GM12878 (cell line): ENCODE measurements around the gene CDCA8. TPM values are rescaled to one million over a fixed set of nuclear protein-coding genes. Genes with fewer than 3 reads are reported as not detected.

ENCODE experiments used
- ATAC-seq: fragments of 200-7000 bp; cut with Tn5 transposase; 3 replicates; pipeline ENCODE4 v1.9.1; 2020; ENCODE audit warnings: mild to moderate bottlenecking, moderate library complexity
- BruUV-seq: library from RNA; stranded (reverse); fragments of 400-500 nt; replicated peaks from 2 replicates; lab custom pipeline; 2021; lab: Mats Ljungman, UMichigan
- CTCF ChIA-PET: fragments of 300-600 bp; sonication (Branson Sonifier 250); formaldehyde crosslinking; extraction: SDS; loops from one replicate; lab custom pipeline; 2021; ENCODE audit warnings: inconsistent platforms; lab: Yijun Ruan, JAX
- POLR2A ChIA-PET: fragments of 350-600 bp; formaldehyde crosslinking; extraction: SDS; loops from one replicate; lab custom pipeline; 2021; ENCODE audit warnings: inconsistent platforms; lab: Charles Lee
- RAD21 ChIA-PET: fragments of 300-600 bp; sonication (Branson Sonifier 250); formaldehyde crosslinking; loops from one replicate; lab custom pipeline; 2023; ENCODE audit warnings: antibody characterized with exemption; ENCODE audit not compliant: unreplicated experiment; lab: Charles Lee
- SMC1A ChIA-PET: fragments of 300-600 bp; sonication (Branson Sonifier 250); formaldehyde crosslinking; loops from one replicate; lab custom pipeline; 2023; ENCODE audit not compliant: unreplicated experiment, uncharacterized antibody; lab: Charles Lee
- DNase-seq: peaks from one replicate; pipeline ENCODE4 v3.0.0-alpha.2; 2011; ENCODE audit warnings: low read depth, low spot score
- FAIRE-seq: peaks from 3 replicates; lab custom pipeline; 2011; peaks lifted over from hg19 to GRCh38; lab: Jason Lieb, UNC
- H2AFZ ChIP-seq: 2 replicates; pipeline ENCODE4 v1.6.0; 2011; ENCODE audit warnings: low read depth, low read length, control low read depth; ENCODE audit not compliant: control insufficient read depth
- H3K27ac ChIP-seq: 2 replicates; pipeline ENCODE4 v1.5.1; 2011; ENCODE audit warnings: control low read depth; ENCODE audit not compliant: control insufficient read depth, insufficient read depth
- H3K27me3 ChIP-seq, 2 experiments: replicated peaks in 1 of 2; 2 replicates each; pipeline versions ENCODE4 v1.6.0 to v1.6.1; 2011; ENCODE audit warnings: low read length in 1 of 2; ENCODE audit not compliant: control insufficient read depth in 2 of 2, insufficient read depth in 2 of 2
- H3K36me3 ChIP-seq, 2 experiments: 2 replicates each; pipeline ENCODE4 v1.5.1; 2011; ENCODE audit warnings: low read length in 1 of 2; ENCODE audit not compliant: control insufficient read depth in 2 of 2, insufficient read depth in 2 of 2
- H3K4me1 ChIP-seq: 2 replicates; pipeline ENCODE4 v1.6.1; 2011; ENCODE audit warnings: mild to moderate bottlenecking, low read length, moderate library complexity, mixed read lengths; ENCODE audit not compliant: control insufficient read depth, insufficient read depth
- H3K4me2 ChIP-seq: 2 replicates; pipeline ENCODE4 v1.6.0; 2011; ENCODE audit warnings: control low read depth; ENCODE audit not compliant: control insufficient read depth, insufficient read depth
- H3K4me3 ChIP-seq: fragments of 200-600 bp; sonication (generic); 2 replicates; pipeline ENCODE4 v1.5.1; 2016
- H3K79me2 ChIP-seq: 2 replicates; pipeline ENCODE4 v1.6.0; 2011; ENCODE audit warnings: low read length; ENCODE audit not compliant: control insufficient read depth, insufficient read depth
- H3K9ac ChIP-seq: 2 replicates; pipeline ENCODE4 v1.8.0; 2011; ENCODE audit warnings: low read length, control low read depth, mixed read lengths; ENCODE audit not compliant: control insufficient read depth, insufficient read depth
- H3K9me3 ChIP-seq: replicated peaks from 3 replicates; pipeline ENCODE4 v1.5.1; 2011; ENCODE audit warnings: mild to moderate bottlenecking, low read length; ENCODE audit not compliant: control insufficient read depth, insufficient read depth
- H4K20me1 ChIP-seq: 2 replicates; pipeline ENCODE4 v1.6.0; 2011; ENCODE audit not compliant: control insufficient read depth, insufficient read depth
- CTCF ChIP-seq, 3 experiments: IDR thresholded peaks in 2 of 3; conservative IDR thresholded peaks in 1 of 3; 2 replicates each; pipeline ENCODE4 v1.5.1; 2011; ENCODE audit warnings: low read depth in 3 of 3, low read length in 3 of 3, mild to moderate bottlenecking in 3 of 3, control low read depth in 2 of 3, moderate library complexity in 2 of 3, inconsistent platforms in 1 of 3, mixed read lengths in 1 of 3; ENCODE audit not compliant: control insufficient read depth in 2 of 3, insufficient read depth in 1 of 3; ENCODE audit errors: extremely low read depth in 1 of 3
- FOXM1 ChIP-seq: IDR thresholded peaks from 2 replicates; pipeline ENCODE4 v1.6.1; 2012; ENCODE audit warnings: low read depth, mild to moderate bottlenecking, inconsistent platforms, low read length, moderate library complexity
- IRF5 ChIP-seq: fragments of 450-650 bp; IDR thresholded peaks from 2 replicates; pipeline ENCODE4 v1.6.1; 2017; ENCODE audit warnings: borderline replicate concordance
- RBBP5 ChIP-seq: fragments of 200-600 bp; sonication (generic); conservative IDR thresholded peaks from 2 replicates; pipeline ENCODE4 v1.6.1; 2016
- RELB ChIP-seq: fragments of 450-650 bp; IDR thresholded peaks from 2 replicates; pipeline ENCODE4 v1.6.1; 2017; ENCODE audit warnings: low read depth, mild to moderate bottlenecking, moderate library complexity
- TCF3 ChIP-seq: IDR thresholded peaks from 2 replicates; pipeline ENCODE4 v1.6.1; 2012; ENCODE audit warnings: low read depth, mild to moderate bottlenecking, low read length, borderline replicate concordance; ENCODE audit not compliant: insufficient read depth
- WGBS: methylation state at CpG from one replicate; pipeline ENCODE4 v1.1.6; 2016; ENCODE audit warnings: low lambda C conversion rate; ENCODE audit not compliant: insufficient replicate concordance, insufficient coverage; ENCODE audit errors: missing lambda C conversion rate; 5-methylcytosine and 5-hydroxymethylcytosine counted together
- in situ Hi-C: fragments of 300-500 bp; cut with MboI; formaldehyde crosslinking; loops from 9 replicates; pipeline ENCODE4 v1.14.3; 2018; ENCODE audit warnings: mixed read lengths
- intact Hi-C: fragments of 100-400 bp; cut with micrococcal nuclease; formaldehyde crosslinking; loops from one replicate; pipeline ENCODE4 v1.14.2; 2022; ENCODE audit not compliant: unreplicated experiment
- polyA plus RNA-seq, 11 experiments: library from polyadenylated mRNA; depleted of rRNA in 4 of 11; unstranded in 6 of 11; stranded (reverse) in 5 of 11; fragments of >200 nt; fragmentation: Nextera tagmentation in 4 of 11; fragmentation: Illumina TruSeq in 1 of 11; extraction: Ambion mirVana in 4 of 11; extraction: Trizol in 1 of 11; gene quantifications; 1 replicate in 1 of 11; 2 replicates in 10 of 11; pipeline versions ENCODE4 v1.2.1 to v1.2.3, GENCODE V29; 2011 to 2016; ENCODE audit warnings: inconsistent platforms in 2 of 11, missing spikeins in 2 of 11, low read depth in 1 of 11
- total RNA-seq, 4 experiments: library from RNA; depleted of rRNA in 3 of 4; stranded (reverse); fragments of >200 nt in 3 of 4; fragmentation: Illumina TruSeq in 1 of 4; extraction: Trizol in 1 of 4; gene quantifications; 2 replicates each; pipeline versions ENCODE4 v1.2.1 to v1.2.3, GENCODE V29; 2013 to 2021

The CDCA8 gene
- total and polyA plus RNA-seq, 10 of the 15 experiments (the other 5 are each of a cell fraction or from before 2014, with no cell fraction given) = 21.3 to 98.1 (median 61.4) TPM

GRCh38 chr1:37728416-37728815 lies 36.1 kb downstream of the CDCA8 start:
- SMC1A ChIA-PET = no interaction called here
- TF ChIP-seq IRF5 = no peak
- no peak for TF ChIP-seq RBBP5
- no peak for TF ChIP-seq RELB
- no peak for TF ChIP-seq TCF3
- no peak for TF ChIP-seq CTCF (IDR thresholded peaks at IDR 0.05 in 2 of 3, conservative IDR thresholded peaks at IDR 0.05 in 1 of 3; ENCODE audit: control insufficient read depth in 2 of 3, extremely low read depth in 1 of 3, insufficient read depth in 1 of 3, low read depth in 3 of 3, low read length in 3 of 3)
- TF ChIP-seq FOXM1 = no peak
- ATAC-seq = no peak
- Histone ChIP-seq H3K27me3 (peaks cover 0 to 3% of the 10 kb centered on the region in 2 experiments), H3K4me2 (no peak overlapping the region), H2AFZ (no peak overlapping the region), H3K9me3 (no peaks in the 10 kb centered on the region), H3K4me1 (no peaks in the 10 kb centered on the region), H3K79me2 (no peaks in the 10 kb centered on the region), H3K9ac (no peak overlapping the region), H3K27ac (no peak overlapping the region), H3K4me3 (no peak overlapping the region), H3K36me3 (no peaks in the 10 kb centered on the region), H4K20me1 (no peaks in the 10 kb centered on the region)
- RAD21 ChIA-PET = no interaction called here
- in situ Hi-C loops (no loop called here), intact Hi-C loops (no loop called here)
- FAIRE-seq = no peak
- DNase-seq = no peak
- CTCF ChIA-PET = no interaction called here
- POLR2A ChIA-PET = no interaction called here
- BruUV-seq = no TSS peak
- 44% methylated on average over 4 of the region's 4 CpGs for WGBS
